Articular chondrocyte of knee joint (primary cell): ENCODE data around the gene SLC25A19. TPM values are rescaled to one million over a fixed set of nuclear protein-coding genes. Genes with fewer than 3 reads are reported as not detected.

Experiments
- total RNA-seq: library from RNA; depleted of rRNA; stranded (reverse); fragments of >200 nt; gene quantifications from 2 replicates; pipeline ENCODE4 v1.2.3, GENCODE V29; 2012

Gene SLC25A19
- total RNA-seq, result 3.5 and 5.0 TPM in 2 replicates

GRCh38 chr17:75289115-75289831 lies at the start of gene SLC25A19:
TSS of gene SLC25A19 (minus strand) at chr17:75289433. CDS start at chr17:75286764, 2,669 bp downstream.

GRCh38 chr17:75270966-75271232 lies 18.3 kb downstream of the SLC25A19 start, which contains the start of gene MIF4GD:
TSS of gene MIF4GD (minus strand) at chr17:75271231. CDS start at chr17:75270195, 1,036 bp downstream.

DNA sequence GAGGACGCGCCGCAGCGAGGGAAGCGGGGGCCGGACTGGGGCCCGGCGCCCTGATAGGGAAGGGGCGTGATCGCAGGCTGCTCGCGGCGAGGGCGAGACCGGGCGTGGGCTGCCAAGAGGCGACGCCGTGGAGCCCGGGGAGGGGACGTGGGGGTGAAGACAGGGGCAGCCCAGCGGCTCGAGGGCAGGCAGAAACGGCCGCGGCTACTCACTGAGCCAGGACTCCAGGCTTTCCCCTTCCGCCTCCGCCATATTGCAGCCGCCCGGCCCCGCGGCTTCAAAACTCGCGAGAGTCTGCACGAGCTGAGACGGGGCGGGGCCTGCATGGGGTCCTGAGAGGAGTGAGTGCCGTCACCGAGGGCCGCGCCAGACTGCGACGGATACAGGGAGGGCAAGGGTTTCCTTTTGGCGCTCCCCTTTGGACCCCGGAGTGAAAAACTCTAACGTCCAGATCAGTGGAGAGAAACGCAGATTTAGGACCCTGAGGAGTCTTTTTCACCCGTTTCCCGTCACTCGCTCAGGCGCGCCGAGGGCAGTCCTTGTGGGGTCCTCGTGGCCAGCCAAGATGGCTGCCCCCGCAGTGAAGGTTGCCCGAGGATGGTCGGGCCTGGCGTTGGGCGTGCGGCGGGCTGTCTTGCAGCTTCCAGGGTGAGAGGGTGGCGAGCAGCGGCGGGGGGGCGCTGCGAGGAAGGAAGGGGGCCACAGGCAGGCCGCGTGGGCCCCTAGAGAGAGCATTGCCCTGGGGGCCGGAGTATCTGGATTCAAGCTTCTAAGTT lies 27.7 kb downstream of the SLC25A19 start, which contains the start of the genes GGA3 and MRPS7:
Gene GGA3, minus strand, starts transcription at position 271 of the 776 bp plus-strand sequence. Its CDS starts 19 bp downstream, at position 252.
Gene MRPS7, plus strand, starts transcription at position 544 of the 776 bp plus-strand sequence. Its CDS starts 22 bp downstream, at position 566.

Other genes with a start within 250 kb of the SLC25A19 start
- 415 and 418 TPM in 2 replicates for gene ATP5PD, start 242.5 kb downstream of the SLC25A19 start, total RNA-seq
- gene KCTD2, start 242.2 kb downstream of the SLC25A19 start, total RNA-seq, result 26.9 and 29.1 TPM in 2 replicates
- 14.6 and 15.5 TPM in 2 replicates for gene SLC16A5, start 201.5 kb downstream of the SLC25A19 start, total RNA-seq
- gene ARMC7, start 179.5 kb downstream of the SLC25A19 start, total RNA-seq, result 3.3 and 4.1 TPM in 2 replicates
- 35.3 and 51.9 TPM in 2 replicates for gene NT5C, start 157.7 kb downstream of the SLC25A19 start, total RNA-seq
- gene JPT1, start 134.9 kb downstream of the SLC25A19 start, total RNA-seq, result 86.7 and 87.4 TPM in 2 replicates
- gene SUMO2, start 106.5 kb downstream of the SLC25A19 start, total RNA-seq, result 104 and 119 TPM in 2 replicates
- gene NUP85, start 83.8 kb downstream of the SLC25A19 start, total RNA-seq, result 23.7 and 24.1 TPM in 2 replicates
- 11.9 and 15.3 TPM in 2 replicates for gene GGA3, start 27.8 kb downstream of the SLC25A19 start, total RNA-seq
- gene MRPS7, start 27.6 kb downstream of the SLC25A19 start, total RNA-seq, result 35.3 and 35.4 TPM in 2 replicates
- 6.2 and 8.0 TPM in 2 replicates for gene MIF4GD, start 18.2 kb downstream of the SLC25A19 start, total RNA-seq
- gene GRB2, start 116.2 kb upstream of the SLC25A19 start, total RNA-seq, result 66.6 and 73.7 TPM in 2 replicates
- gene TMEM94, start 167.2 kb upstream of the SLC25A19 start, total RNA-seq, result 30.7 and 33.5 TPM in 2 replicates
- 9.1 and 9.6 TPM in 2 replicates for gene CASKIN2, start 226.1 kb upstream of the SLC25A19 start, total RNA-seq
- 6.8 and 7.3 TPM in 2 replicates for gene TSEN54, start 227.1 kb upstream of the SLC25A19 start, total RNA-seq
- gene LLGL2, start 236.3 kb upstream of the SLC25A19 start, total RNA-seq, result 0.13 and 0.32 TPM in 2 replicates